Measurements from ENCODE around the gene RASA2.

The RASA2 gene

DNA sequence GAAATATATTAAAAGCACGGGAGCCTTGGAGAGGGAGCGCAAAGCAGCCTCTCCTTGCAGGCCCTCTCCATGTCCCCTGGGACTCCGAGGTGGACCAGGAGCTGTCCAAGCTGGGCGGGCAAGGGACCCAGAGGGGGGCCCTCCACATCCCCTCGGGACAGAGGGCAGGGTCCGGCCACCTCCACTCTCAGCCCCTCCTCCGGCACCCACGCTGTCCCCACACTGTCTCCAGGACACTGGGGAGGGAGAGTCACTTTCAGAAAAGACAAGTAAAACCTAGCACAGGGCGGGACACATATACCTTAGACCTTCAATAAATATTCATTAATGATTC lies 173.8 kb downstream of the RASA2 start:
- FAIRE-seq (no peak), DNase-seq (ENCODE audit: insufficient read length, low spot score) (no peak)

GRCh38 chr3:141661229-141662196 lies 174.7 kb downstream of the RASA2 start:
- FAIRE-seq (no peak), DNase-seq (ENCODE audit: insufficient read length, low spot score) (no peak)

- DNase-seq (ENCODE audit: insufficient read length, low spot score) (no peak), FAIRE-seq (no peak)
Observed at GRCh38 chr3:141663993-141664392, 177.2 kb downstream of the RASA2 start.

All from HTR-8/SVneo (cell line).